Endothelial cell of umbilical vein (primary cell): ENCODE results near the gene MAML2. TPM values are rescaled to one million over a fixed set of nuclear protein-coding genes. Genes with fewer than 3 reads are reported as not detected.

Experiments
- BruUV-seq: library from RNA; stranded (reverse); fragments of 400-500 nt; replicated peaks from 2 replicates; lab custom pipeline; 2021; lab: Mats Ljungman, UMichigan
- CTCF ChIA-PET: fragments of 300-600, 350-600 bp; sonication (Branson Sonifier 250); formaldehyde crosslinking; loops from one replicate; lab custom pipeline; 2021; ENCODE audit warnings: antibody characterized with exemption, inconsistent platforms; lab: Charles Lee
- POLR2A ChIA-PET: fragments of 300-600, 350-600 bp; sonication (Branson Sonifier 250); formaldehyde crosslinking; loops from one replicate; lab custom pipeline; 2021; ENCODE audit warnings: antibody characterized with exemption, inconsistent platforms; lab: Charles Lee
- DNase-seq: peaks from one replicate; pipeline ENCODE4 v3.0.0-alpha.2; 2011; ENCODE audit warnings: low read depth, low spot score
- FAIRE-seq: peaks from 2 replicates; lab custom pipeline; 2011; peaks lifted over from hg19 to GRCh38; lab: Jason Lieb, UNC
- H2AFZ ChIP-seq: 2 replicates; pipeline ENCODE4 v1.6.0; 2012; ENCODE audit warnings: low read depth, low read length, control low read depth, inconsistent platforms
- H3K27ac ChIP-seq: 2 replicates; pipeline ENCODE4 v1.5.1; 2011; ENCODE audit warnings: low read depth, mild to moderate bottlenecking, control low read depth, low read length, moderate library complexity; ENCODE audit not compliant: insufficient read depth
- H3K27me3 ChIP-seq, 2 experiments: 2 replicates each; pipeline versions ENCODE4 v1.6.0 to v1.6.1; 2011; ENCODE audit warnings: low read length in 2 of 2, mixed read lengths in 1 of 2; ENCODE audit not compliant: control insufficient read depth in 2 of 2, insufficient read depth in 2 of 2
- H3K36me3 ChIP-seq, 2 experiments: 2 replicates in 1 of 2; 3 replicates in 1 of 2; pipeline ENCODE4 v1.5.1; 2011; ENCODE audit warnings: low read length in 2 of 2, mild to moderate bottlenecking in 1 of 2, moderate library complexity in 1 of 2; ENCODE audit not compliant: control insufficient read depth in 2 of 2, insufficient read depth in 2 of 2; ENCODE audit errors: extremely low read depth in 1 of 2
- H3K4me1 ChIP-seq: 3 replicates; pipeline ENCODE4 v1.5.1; 2011; ENCODE audit warnings: mild to moderate bottlenecking, low read length; ENCODE audit not compliant: control insufficient read depth, insufficient read depth; ENCODE audit errors: extremely low read depth
- H3K4me2 ChIP-seq: 2 replicates; pipeline ENCODE4 v1.6.1; 2011; ENCODE audit warnings: low read length, control low read depth, mixed read lengths; ENCODE audit not compliant: insufficient read depth
- H3K4me3 ChIP-seq, 3 experiments: fragments of 200-600 bp in 1 of 3; sonication (generic), shearing (Covaris generic) in 1 of 3; replicated peaks in 1 of 3; 2 replicates each; pipeline ENCODE4 v1.5.1; 2011 to 2016; ENCODE audit warnings: control low read depth in 3 of 3, low read length in 3 of 3, mild to moderate bottlenecking in 2 of 3, inconsistent platforms in 1 of 3, low read depth in 1 of 3, moderate library complexity in 1 of 3; ENCODE audit not compliant: insufficient read depth in 1 of 3
- H3K79me2 ChIP-seq: 2 replicates; pipeline ENCODE4 v1.6.0; 2012; ENCODE audit warnings: low read length, inconsistent platforms; ENCODE audit not compliant: control insufficient read depth, insufficient read depth
- H3K9ac ChIP-seq: replicated peaks from 2 replicates; pipeline ENCODE3; 2011; ENCODE audit warnings: low read length, control low read depth; ENCODE audit not compliant: insufficient read depth; ENCODE audit errors: extremely low read depth
- H3K9me1 ChIP-seq: replicated peaks from 3 replicates; pipeline ENCODE4 v1.6.0; 2011; ENCODE audit warnings: mild to moderate bottlenecking, low read length; ENCODE audit not compliant: control insufficient read depth, insufficient read depth; ENCODE audit errors: extremely low read depth
- H3K9me3 ChIP-seq: replicated peaks from 2 replicates; pipeline ENCODE4 v1.5.1; 2012; ENCODE audit warnings: low read length, inconsistent platforms; ENCODE audit not compliant: control insufficient read depth, insufficient read depth
- H4K20me1 ChIP-seq: replicated peaks from 2 replicates; pipeline ENCODE3; 2011; ENCODE audit warnings: mild to moderate bottlenecking, low read length; ENCODE audit not compliant: control insufficient read depth, insufficient read depth; ENCODE audit errors: extremely low read depth
- CTCF ChIP-seq, 2 donors: IDR thresholded peaks; 1 replicate in 1 of 2; 2 replicates in 1 of 2; pipeline ENCODE4 v1.5.1; 2011; ENCODE audit warnings: low read length in 2 of 2, mild to moderate bottlenecking in 2 of 2, moderate library complexity in 2 of 2, control low read depth in 1 of 2, inconsistent platforms in 1 of 2, low read depth in 1 of 2; ENCODE audit not compliant: insufficient read depth in 1 of 2; ENCODE audit errors: extremely low read depth in 1 of 2
- EZH2 ChIP-seq: IDR thresholded peaks from 2 replicates; pipeline ENCODE4 v1.6.1; 2012; ENCODE audit warnings: borderline replicate concordance, low read depth, mild to moderate bottlenecking, moderate library complexity, low read length, inconsistent platforms; ENCODE audit not compliant: severe bottlenecking
- FOS ChIP-seq: IDR thresholded peaks from 2 replicates; pipeline ENCODE4 v1.6.1; 2011; ENCODE audit warnings: mild to moderate bottlenecking, low read length, moderate library complexity, borderline replicate concordance; ENCODE audit not compliant: insufficient read depth
- GATA2 ChIP-seq: IDR thresholded peaks from 2 replicates; pipeline ENCODE4 v1.7.0; 2011; ENCODE audit warnings: low read depth, mild to moderate bottlenecking, moderate library complexity, mixed read lengths, low read length; ENCODE audit not compliant: insufficient read length, insufficient read depth
- JUN ChIP-seq: IDR thresholded peaks from 2 replicates; pipeline ENCODE4 v1.6.1; 2011; ENCODE audit warnings: borderline replicate concordance, low read depth; ENCODE audit not compliant: insufficient read length, insufficient read depth
- MAX ChIP-seq: IDR thresholded peaks from 2 replicates; pipeline ENCODE4 v1.6.1; 2011; ENCODE audit not compliant: insufficient read depth, insufficient read length
- MYC ChIP-seq: IDR thresholded peaks from one replicate; pipeline ENCODE4 v1.6.1; 2011; ENCODE audit warnings: mild to moderate bottlenecking, low read depth, low read length
- POLR2A ChIP-seq: IDR thresholded peaks from 2 replicates; pipeline ENCODE4 v1.6.1; 2012; ENCODE audit warnings: low read depth, mild to moderate bottlenecking, control low read depth, low read length
- POLR2AphosphoS5 ChIP-seq: IDR thresholded peaks from 2 replicates; pipeline ENCODE4 v1.6.1; 2012; ENCODE audit warnings: low read depth, mild to moderate bottlenecking, control low read depth, low read length, moderate library complexity; ENCODE audit not compliant: insufficient read depth
- dilution Hi-C: fragments of 300-500 bp; cut with MboI; formaldehyde crosslinking; loops from one replicate; pipeline ENCODE4 v1.15.0; 2019; ENCODE audit warnings: low sequenced_read_pairs; ENCODE audit not compliant: extremely low pct_ligation_motif_present
- intact Hi-C: fragments of 100-400 bp; cut with micrococcal nuclease; formaldehyde crosslinking; loops from one replicate; pipeline ENCODE4 v1.10.0; 2022
- polyA plus RNA-seq, 4 experiments: library from polyadenylated mRNA; depleted of rRNA in 3 of 4; stranded (reverse) in 3 of 4; unstranded in 1 of 4; fragments of >200 nt; gene quantifications; 2 replicates each; pipeline versions ENCODE4 v1.2.1 to v1.2.3, GENCODE V29; 2011 to 2012; ENCODE audit warnings: missing spikeins in 1 of 4
- total RNA-seq: library from RNA; stranded (reverse); gene quantifications from 2 replicates; pipeline ENCODE4 v1.2.3, GENCODE V29; 2021

MAML2 gene
- total and polyA plus RNA-seq, 2 donors (not counting 3 experiments of a cell fraction or from before 2014, with no cell fraction given), result 12.4 to 16.8 TPM

GRCh38 chr11:96013461-96014213 is 329.4 kb downstream of the MAML2 start:
- Histone ChIP-seq H3K9me1 (no peaks in the 10 kb centered on the region), H3K79me2 (no peaks in the 10 kb centered on the region), H3K4me2 (no peak overlapping the region), H3K36me3 (no peaks in the 10 kb centered on the region), H3K9ac (no peak overlapping the region), H3K27me3 (no peaks in the 10 kb centered on the region), H2AFZ (no peak overlapping the region), H3K4me3 (no peak overlapping the region), H3K4me1 (peaks cover 8% of the 10 kb centered on the region), H4K20me1 (no peaks in the 10 kb centered on the region), H3K27ac (no peak overlapping the region), H3K9me3 (no peaks in the 10 kb centered on the region)
- BruUV-seq, result no TSS peak
- ChIA-PET CTCF (interaction anchor here (0.9 to 4.3 kb wide), 6 partner anchors 8 to 381 kb away, joined by 3 to 14 read pairs (median 7); partner anchors contain the start of gene MAML2), POLR2A (no interaction called here)
- FAIRE-seq (no peak), DNase-seq (no peak)
- TF ChIP-seq FOS (no peak), MYC (no peak), CTCF (IDR thresholded peaks at IDR 0.05; ENCODE audit: extremely low read depth in 1 of 2, insufficient read depth in 1 of 2, low read depth in 1 of 2, low read length in 2 of 2) (no peak), POLR2AphosphoS5 (no peak), MAX (no peak), POLR2A (no peak), GATA2 (no peak), EZH2 (no peak), JUN (no peak)
- dilution Hi-C loops (no loop called here), intact Hi-C loops (loop anchor here (2.0 to 5.0 kb wide), 2 partner anchors 194 to 215 kb away; no protein-coding TSS in a partner anchor)
